Gastrocnemius medialis (tissue), 4 donors: ENCODE data around the gene CORO2B. TPM values are rescaled to one million over a fixed set of nuclear protein-coding genes. Genes with fewer than 3 reads are reported as not detected.

ENCODE experiments used
- ATAC-seq, 2 donors: fragments of 150-250 bp; one replicate each; pipeline ENCODE4 v1.9.1; 2016
- DNase-seq, 2 donors: peaks; one replicate each; pipeline ENCODE4 v3.0.0-alpha.2; 2019
- H3K27ac ChIP-seq, 4 donors: fragments of 200-600 bp; sonication (generic); 1 replicate in 1 of 4; 2 replicates in 3 of 4; pipeline ENCODE4 v1.5.1; 2016 to 2018; ENCODE audit warnings: mild to moderate bottlenecking in 2 of 4, moderate library complexity in 1 of 4
- H3K27me3 ChIP-seq, 3 donors: fragments of 200-600 bp; sonication (generic) in 2 of 3; 1 replicate in 1 of 3; 2 replicates in 2 of 3; pipeline versions ENCODE4 v1.5.1 to v1.6.0; 2016 to 2019; ENCODE audit warnings: mild to moderate bottlenecking in 1 of 3, moderate library complexity in 1 of 3
- H3K36me3 ChIP-seq, 2 donors: fragments of 200-600 bp; sonication (generic) in 1 of 2; one replicate each; pipeline ENCODE4 v1.5.1; 2017 to 2018
- H3K4me1 ChIP-seq, 2 donors: fragments of 200-600 bp; sonication (generic) in 1 of 2; one replicate each; pipeline ENCODE4 v1.5.1; 2016 to 2017; ENCODE audit warnings: mild to moderate bottlenecking in 2 of 2
- H3K4me3 ChIP-seq, 4 donors: fragments of 200-600 bp; sonication (generic) in 3 of 4; 1 replicate in 1 of 4; 2 replicates in 3 of 4; pipeline ENCODE4 v1.5.1; 2016 to 2019; ENCODE audit warnings: mild to moderate bottlenecking in 2 of 4
- H3K9me3 ChIP-seq, 3 donors: fragments of 200-600 bp; sonication (generic) in 2 of 3; 1 replicate in 1 of 3; 2 replicates in 2 of 3; pipeline ENCODE4 v1.5.1; 2016 to 2019
- POLR2A ChIP-seq, 2 donors: fragments of 450-650 bp; IDR thresholded peaks; one replicate each; pipeline ENCODE4 v1.6.1; 2017; ENCODE audit warnings: antibody characterized with exemption in 2 of 2, mild to moderate bottlenecking in 2 of 2, moderate library complexity in 2 of 2
- in situ Hi-C, 4 donors: fragments of 200-750 bp; cut with MboI; loops; one replicate each; pipeline versions ENCODE4 v1.15.0 to v1.8.0; 2017; ENCODE audit warnings: low sequenced_read_pairs in 4 of 4
- intact Hi-C: fragments of 100-400 bp; cut with DNase I; formaldehyde crosslinking; loops from one replicate; pipeline ENCODE4 v1.15.1; 2023; ENCODE audit warnings: low total_unique reads
- total RNA-seq, 4 donors: library from RNA; depleted of rRNA; stranded (reverse); fragments of >200 nt; gene quantifications; one replicate each; pipeline versions ENCODE4 v1.1.0 to v1.2.3, GENCODE V29; 2016
- TF ChIP-seq, protein P1 (sequence below), 5 experiments: fragments of 450-650 bp in 3 of 5; fragments of 200-600 bp in 2 of 5; sonication (generic) in 2 of 5; IDR thresholded peaks in 4 of 5; conservative IDR thresholded peaks in 1 of 5; 1 replicate in 4 of 5; 2 replicates in 1 of 5; pipeline ENCODE4 v1.5.1; 2016 to 2019; ENCODE audit warnings: antibody characterized with exemption in 5 of 5, mild to moderate bottlenecking in 3 of 5, moderate library complexity in 3 of 5

CORO2B gene
- total RNA-seq, 4 donors from 2014 or later, result 1.5 to 2.2 (median 1.8) TPM

DNA sequence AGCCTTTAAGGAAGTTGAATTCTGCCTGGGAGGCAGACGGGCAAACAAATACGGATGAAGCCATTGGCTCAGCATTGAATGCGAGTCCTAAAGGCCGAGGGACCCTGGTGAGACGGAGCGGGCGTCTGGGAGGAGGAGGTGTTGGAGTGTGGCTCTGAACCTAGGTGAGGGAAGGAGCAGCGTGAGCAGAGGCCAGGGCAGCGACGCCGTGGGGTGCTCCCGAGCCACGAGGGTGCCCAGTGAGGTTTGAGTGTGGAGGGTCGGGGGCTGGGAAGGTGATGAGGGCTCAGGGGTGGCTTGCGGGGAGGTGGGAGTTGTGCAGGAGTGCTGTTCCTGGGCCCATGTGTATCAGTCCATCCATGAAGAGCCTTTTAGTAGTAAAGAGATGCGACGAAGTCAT, 17.0 kb downstream of the CORO2B start:
- TF ChIP-seq POLR2A (IDR thresholded peaks at IDR 0.05), result no peak
- TF ChIP-seq, protein P1, sequence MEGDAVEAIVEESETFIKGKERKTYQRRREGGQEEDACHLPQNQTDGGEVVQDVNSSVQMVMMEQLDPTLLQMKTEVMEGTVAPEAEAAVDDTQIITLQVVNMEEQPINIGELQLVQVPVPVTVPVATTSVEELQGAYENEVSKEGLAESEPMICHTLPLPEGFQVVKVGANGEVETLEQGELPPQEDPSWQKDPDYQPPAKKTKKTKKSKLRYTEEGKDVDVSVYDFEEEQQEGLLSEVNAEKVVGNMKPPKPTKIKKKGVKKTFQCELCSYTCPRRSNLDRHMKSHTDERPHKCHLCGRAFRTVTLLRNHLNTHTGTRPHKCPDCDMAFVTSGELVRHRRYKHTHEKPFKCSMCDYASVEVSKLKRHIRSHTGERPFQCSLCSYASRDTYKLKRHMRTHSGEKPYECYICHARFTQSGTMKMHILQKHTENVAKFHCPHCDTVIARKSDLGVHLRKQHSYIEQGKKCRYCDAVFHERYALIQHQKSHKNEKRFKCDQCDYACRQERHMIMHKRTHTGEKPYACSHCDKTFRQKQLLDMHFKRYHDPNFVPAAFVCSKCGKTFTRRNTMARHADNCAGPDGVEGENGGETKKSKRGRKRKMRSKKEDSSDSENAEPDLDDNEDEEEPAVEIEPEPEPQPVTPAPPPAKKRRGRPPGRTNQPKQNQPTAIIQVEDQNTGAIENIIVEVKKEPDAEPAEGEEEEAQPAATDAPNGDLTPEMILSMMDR (IDR thresholded peaks at IDR 0.05 in 4 of 5, conservative IDR thresholded peaks at IDR 0.05 in 1 of 5), result no peak
- ATAC-seq, result no peak
- intact Hi-C loops (no loop called here), in situ Hi-C loops (no loop called here)
- Histone ChIP-seq H3K27ac (no peak overlapping the region), H3K4me1 (peaks cover 0 to 13% of the 10 kb centered on the region in 2 donors), H3K9me3 (no peaks in the 10 kb centered on the region), H3K4me3 (no peak overlapping the region), H3K36me3 (no peaks in the 10 kb centered on the region), H3K27me3 (no peaks in the 10 kb centered on the region)
- no peak for DNase-seq

DNA sequence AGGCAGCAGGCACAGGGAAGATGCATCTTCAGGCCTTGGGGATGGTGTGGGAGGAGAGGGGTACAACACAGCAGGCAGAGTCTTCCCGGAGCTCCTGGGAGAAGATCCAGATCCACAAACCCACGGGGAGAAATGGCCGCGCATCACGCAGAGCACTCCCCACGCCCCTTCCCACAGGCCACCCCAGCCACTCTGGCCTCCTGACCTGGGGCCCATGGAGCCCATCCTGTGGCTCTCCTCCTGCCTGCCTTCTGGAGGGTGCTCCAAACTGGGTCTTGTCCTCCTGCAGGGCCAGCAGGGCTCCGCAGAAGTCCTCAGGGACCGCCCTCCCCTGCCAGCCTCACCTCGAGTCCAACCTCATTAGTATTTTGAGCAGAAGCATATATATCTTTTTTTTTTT, 17.9 kb downstream of the CORO2B start:
- no peak for DNase-seq
- Histone ChIP-seq H3K36me3 (no peaks in the 10 kb centered on the region), H3K27ac (no peak overlapping the region), H3K27me3 (no peaks in the 10 kb centered on the region), H3K4me3 (no peak overlapping the region), H3K4me1 (peaks cover 0 to 20% of the 10 kb centered on the region in 2 donors), H3K9me3 (no peaks in the 10 kb centered on the region)
- no peak for ATAC-seq
- TF ChIP-seq, protein P1 (IDR thresholded peaks at IDR 0.05 in 4 of 5, conservative IDR thresholded peaks at IDR 0.05 in 1 of 5), result no peak
- TF ChIP-seq POLR2A (IDR thresholded peaks at IDR 0.05), result no peak
- in situ Hi-C loops (no loop called here), intact Hi-C loops (no loop called here)

DNA sequence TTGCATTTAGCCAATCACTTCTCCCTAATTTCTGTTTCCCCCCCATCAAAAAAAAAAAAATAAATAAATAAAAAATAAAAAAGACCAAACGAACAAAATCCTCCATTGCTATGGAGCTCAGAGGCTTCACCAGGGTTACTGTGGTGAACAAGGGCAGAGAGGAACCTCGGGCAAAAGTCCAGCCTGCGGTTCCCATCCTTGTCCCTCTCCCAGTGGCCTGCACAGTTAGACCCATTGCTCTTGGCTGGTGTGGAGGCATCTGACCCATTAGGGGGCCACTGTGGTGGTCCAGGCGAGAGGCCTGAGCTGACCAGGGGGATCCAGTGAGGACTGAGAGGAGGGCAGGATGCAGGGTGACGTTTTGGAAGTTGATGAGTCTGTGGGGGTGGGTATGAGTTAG, 18.8 kb downstream of the CORO2B start:
- in situ Hi-C loops (no loop called here), intact Hi-C loops (no loop called here)
- TF ChIP-seq POLR2A (IDR thresholded peaks at IDR 0.05), result no peak
- TF ChIP-seq, protein P1 (IDR thresholded peaks at IDR 0.05 in 4 of 5, conservative IDR thresholded peaks at IDR 0.05 in 1 of 5), result no peak
- no peaks in the 10 kb centered on the region for H3K36me3 ChIP-seq
- H3K27me3 ChIP-seq, result no peaks in the 10 kb centered on the region
- no peak overlapping the region for H3K4me3 ChIP-seq
- ATAC-seq (no peak), DNase-seq (no peak)
- no peak overlapping the region for H3K27ac ChIP-seq
- H3K4me1 ChIP-seq, result peaks cover 0 to 19% of the 10 kb centered on the region in 2 donors
- no peaks in the 10 kb centered on the region for H3K9me3 ChIP-seq

DNA sequence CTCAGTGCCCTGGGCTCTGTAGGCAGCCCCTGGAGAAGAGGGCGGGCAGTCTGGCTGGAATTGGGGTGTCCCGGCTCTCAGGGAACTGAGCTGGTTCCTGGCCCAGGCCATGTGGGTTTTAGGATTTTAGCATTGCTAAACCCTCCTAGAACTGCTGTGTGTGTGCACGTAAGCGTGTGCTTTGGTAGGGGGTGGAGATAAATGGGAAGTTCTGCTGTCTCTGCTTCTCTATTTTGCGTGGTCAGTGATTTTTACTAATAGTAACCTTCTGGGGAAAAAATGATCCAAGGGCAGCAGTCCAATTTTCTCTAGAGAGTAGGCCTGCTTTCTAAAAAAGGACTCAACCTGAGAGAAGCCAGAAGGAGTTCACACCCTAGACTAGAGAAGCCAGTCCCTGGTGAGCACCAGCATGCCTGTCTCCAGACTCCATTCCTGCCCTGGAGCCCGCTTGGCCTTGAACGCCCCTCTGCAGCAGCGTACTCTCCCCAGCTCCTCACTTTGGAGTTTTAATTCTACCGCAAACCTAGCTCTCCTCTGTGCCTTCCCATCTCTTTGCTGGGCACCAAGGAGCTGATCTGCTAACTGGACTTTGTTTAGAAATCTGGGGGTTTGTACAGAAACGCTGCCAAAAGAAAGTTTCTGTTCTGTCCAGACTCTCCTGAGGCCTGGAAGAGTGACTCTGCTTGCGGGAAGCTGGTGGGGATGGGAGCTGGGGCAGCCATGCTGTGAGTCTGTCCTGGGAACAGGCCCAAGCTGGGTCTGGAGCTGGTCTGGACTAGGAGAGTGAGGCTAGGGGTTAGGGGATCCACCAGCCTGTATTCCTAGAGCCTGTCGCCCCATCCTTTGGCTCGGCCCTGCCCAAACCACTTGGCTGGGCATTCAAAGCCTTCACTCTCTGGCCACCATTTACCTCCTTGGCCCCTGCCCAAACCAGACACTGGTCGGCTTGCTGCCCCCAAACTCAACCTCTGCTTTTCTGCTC, 19.7 kb downstream of the CORO2B start:
- no peaks in the 10 kb centered on the region for H3K36me3 ChIP-seq
- peaks cover 0 to 17% of the 10 kb centered on the region in 2 donors for H3K4me1 ChIP-seq
- no peak for TF ChIP-seq POLR2A (IDR thresholded peaks at IDR 0.05)
- TF ChIP-seq, protein P1 (IDR thresholded peaks at IDR 0.05 in 4 of 5, conservative IDR thresholded peaks at IDR 0.05 in 1 of 5), result no peak
- H3K27ac ChIP-seq, result peak overlapping the region in 1 of 4 donors; percentile 13
- H3K4me3 ChIP-seq, result no peak overlapping the region
- no peak for DNase-seq
- H3K27me3 ChIP-seq, result no peaks in the 10 kb centered on the region
- in situ Hi-C loops (no loop called here), intact Hi-C loops (no loop called here)
- ATAC-seq, result peak in 1 of 2 donors; percentile 21
- no peaks in the 10 kb centered on the region for H3K9me3 ChIP-seq
